GM10847 (cell line): ENCODE results near the gene NARS2.

Experiments
- POLR2A ChIP-seq: IDR thresholded peaks from 2 replicates; pipeline ENCODE4 v1.6.1; 2011; ENCODE audit not compliant: insufficient read length; ENCODE audit errors: extremely low read depth

Gene NARS2

GRCh38 chr11:78549624-78550409 is 24.8 kb downstream of the NARS2 start:
- TF ChIP-seq POLR2A = no peak

GRCh38 chr11:78548911-78549590 is 25.6 kb downstream of the NARS2 start:
- no peak for TF ChIP-seq POLR2A

GRCh38 chr11:78547931-78548705 is 26.5 kb downstream of the NARS2 start:
- no peak for TF ChIP-seq POLR2A

- TF ChIP-seq POLR2A = no peak
These were observed 32.7 kb downstream of the NARS2 start for GRCh38 chr11:78542007-78542406.

- TF ChIP-seq POLR2A = no peak
These were observed 33.1 kb downstream of the NARS2 start for GRCh38 chr11:78541537-78541936.

- no peak for TF ChIP-seq POLR2A
These were observed 34.4 kb downstream of the NARS2 start for GRCh38 chr11:78540256-78540655.

- no peak for TF ChIP-seq POLR2A
These were observed 35.2 kb downstream of the NARS2 start for GRCh38 chr11:78539506-78539905.

- no peak for TF ChIP-seq POLR2A
These were observed 37.7 kb downstream of the NARS2 start for GRCh38 chr11:78536933-78537332.

GRCh38 chr11:78535920-78536319 is 38.7 kb downstream of the NARS2 start:
- TF ChIP-seq POLR2A = no peak

- no peak for TF ChIP-seq POLR2A
These were observed 39.6 kb downstream of the NARS2 start for GRCh38 chr11:78535027-78535426.

GRCh38 chr11:78533399-78533798 is 41.3 kb downstream of the NARS2 start:
- no peak for TF ChIP-seq POLR2A

- no peak for TF ChIP-seq POLR2A
These were observed 41.7 kb downstream of the NARS2 start for GRCh38 chr11:78532991-78533390.

- TF ChIP-seq POLR2A = no peak
These were observed 48.0 kb downstream of the NARS2 start for GRCh38 chr11:78526497-78527146.

- TF ChIP-seq POLR2A = no peak
These were observed 48.9 kb downstream of the NARS2 start for GRCh38 chr11:78525720-78526119.

GRCh38 chr11:78520230-78520629 is 54.4 kb downstream of the NARS2 start:
- no peak for TF ChIP-seq POLR2A
